PFSK-1 (cell line): ENCODE measurements around the gene GAPDHS.

Experiments
- FOXP2 ChIP-seq: optimal IDR thresholded peaks from 2 replicates; pipeline ENCODE3; 2011; ENCODE audit warnings: borderline replicate concordance, control low read depth, inconsistent platforms; ENCODE audit not compliant: insufficient read depth; ENCODE audit errors: extremely low read length, extremely low read depth
- POLR2AphosphoS5 ChIP-seq: IDR thresholded peaks from 2 replicates; pipeline ENCODE4 v1.6.1; 2012; ENCODE audit warnings: low read depth, mild to moderate bottlenecking, control low read depth, low read length, moderate library complexity
- REST ChIP-seq, 2 experiments: IDR thresholded peaks; 2 replicates each; pipeline versions ENCODE4 v1.6.1 to v1.8.0; 2011 to 2012; ENCODE audit warnings: low read depth in 2 of 2, low read length in 2 of 2, control low read depth in 1 of 2, inconsistent platforms in 1 of 2, mild to moderate bottlenecking in 1 of 2, moderate library complexity in 1 of 2; ENCODE audit not compliant: insufficient read depth in 1 of 2
- SIN3A ChIP-seq: IDR thresholded peaks from 2 replicates; pipeline ENCODE4 v1.6.1; 2012; ENCODE audit warnings: mild to moderate bottlenecking, low read length, moderate library complexity, borderline replicate concordance; ENCODE audit not compliant: insufficient read depth
- TAF1 ChIP-seq: IDR thresholded peaks from 2 replicates; pipeline ENCODE4 v1.6.1; 2012; ENCODE audit warnings: low read length, control low read depth, borderline replicate concordance; ENCODE audit not compliant: insufficient read depth

- TF ChIP-seq POLR2AphosphoS5: no peak
- no peak for TF ChIP-seq REST (IDR thresholded peaks at IDR 0.05; ENCODE audit: insufficient read depth in 1 of 2, low read depth in 2 of 2, low read length in 2 of 2)
- TF ChIP-seq TAF1: no peak
- no peak for TF ChIP-seq SIN3A
- no peak for TF ChIP-seq FOXP2
Measured at GRCh38 chr19:35493971-35494370, 39.3 kb upstream of the GAPDHS start.
